AG09319 (cell line): ENCODE data around the gene GSDMA.

Experiments used
- DNase-seq: peaks from one replicate; pipeline ENCODE4 v3.0.0-alpha.2; 2010; ENCODE audit warnings: low read depth; ENCODE audit errors: extremely low read depth
- TF ChIP-seq, protein P1 (sequence below): IDR thresholded peaks from 2 replicates; pipeline ENCODE4 v1.5.1; 2011; ENCODE audit warnings: low read depth, mild to moderate bottlenecking, inconsistent platforms, low read length, moderate library complexity

GSDMA gene

DNA sequence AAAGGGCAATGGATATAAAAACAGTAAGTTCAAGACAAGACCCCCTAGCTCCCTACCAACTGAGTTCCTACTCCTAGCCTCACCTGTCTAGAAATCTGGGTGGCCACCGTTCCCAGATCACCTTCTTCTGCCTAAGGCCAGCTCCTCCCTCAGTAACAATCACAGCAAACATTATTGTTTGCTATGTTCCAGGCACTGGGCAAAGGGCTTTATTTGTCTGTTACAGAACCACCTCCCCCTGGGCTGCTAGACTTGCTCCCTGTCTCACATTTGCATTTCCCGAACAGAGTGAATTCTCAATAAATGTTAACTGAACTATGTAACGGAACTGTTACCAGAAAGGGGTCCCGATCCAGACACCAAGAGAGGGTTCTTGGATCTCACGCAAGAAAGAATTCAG lies 28.5 kb upstream of the GSDMA start:
- TF ChIP-seq, protein P1, sequence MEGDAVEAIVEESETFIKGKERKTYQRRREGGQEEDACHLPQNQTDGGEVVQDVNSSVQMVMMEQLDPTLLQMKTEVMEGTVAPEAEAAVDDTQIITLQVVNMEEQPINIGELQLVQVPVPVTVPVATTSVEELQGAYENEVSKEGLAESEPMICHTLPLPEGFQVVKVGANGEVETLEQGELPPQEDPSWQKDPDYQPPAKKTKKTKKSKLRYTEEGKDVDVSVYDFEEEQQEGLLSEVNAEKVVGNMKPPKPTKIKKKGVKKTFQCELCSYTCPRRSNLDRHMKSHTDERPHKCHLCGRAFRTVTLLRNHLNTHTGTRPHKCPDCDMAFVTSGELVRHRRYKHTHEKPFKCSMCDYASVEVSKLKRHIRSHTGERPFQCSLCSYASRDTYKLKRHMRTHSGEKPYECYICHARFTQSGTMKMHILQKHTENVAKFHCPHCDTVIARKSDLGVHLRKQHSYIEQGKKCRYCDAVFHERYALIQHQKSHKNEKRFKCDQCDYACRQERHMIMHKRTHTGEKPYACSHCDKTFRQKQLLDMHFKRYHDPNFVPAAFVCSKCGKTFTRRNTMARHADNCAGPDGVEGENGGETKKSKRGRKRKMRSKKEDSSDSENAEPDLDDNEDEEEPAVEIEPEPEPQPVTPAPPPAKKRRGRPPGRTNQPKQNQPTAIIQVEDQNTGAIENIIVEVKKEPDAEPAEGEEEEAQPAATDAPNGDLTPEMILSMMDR, result no peak

DNA sequence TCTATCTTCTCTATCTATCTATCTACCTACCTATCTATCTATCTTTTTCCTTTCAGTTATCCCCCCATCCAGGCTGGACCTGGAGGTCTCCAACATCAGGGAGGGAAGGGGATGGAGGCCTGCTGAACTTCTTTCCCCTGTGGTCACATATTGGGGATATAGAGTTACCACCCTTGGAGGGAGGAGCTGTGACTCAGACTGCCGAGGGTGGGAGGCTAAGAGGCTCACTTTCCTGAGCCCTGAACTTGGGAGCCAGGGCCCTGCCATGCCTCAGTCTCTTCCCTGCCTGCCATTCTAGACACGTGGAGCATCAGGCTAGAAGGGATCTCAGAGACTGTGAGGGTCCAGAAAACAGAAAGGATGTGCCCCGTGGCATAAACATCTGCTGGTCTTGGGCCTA lies 26.9 kb upstream of the GSDMA start:
- no peak for DNase-seq

More for the DNA sequence above, 28.5 kb upstream of the GSDMA start:
- no peak for DNase-seq

DNA sequence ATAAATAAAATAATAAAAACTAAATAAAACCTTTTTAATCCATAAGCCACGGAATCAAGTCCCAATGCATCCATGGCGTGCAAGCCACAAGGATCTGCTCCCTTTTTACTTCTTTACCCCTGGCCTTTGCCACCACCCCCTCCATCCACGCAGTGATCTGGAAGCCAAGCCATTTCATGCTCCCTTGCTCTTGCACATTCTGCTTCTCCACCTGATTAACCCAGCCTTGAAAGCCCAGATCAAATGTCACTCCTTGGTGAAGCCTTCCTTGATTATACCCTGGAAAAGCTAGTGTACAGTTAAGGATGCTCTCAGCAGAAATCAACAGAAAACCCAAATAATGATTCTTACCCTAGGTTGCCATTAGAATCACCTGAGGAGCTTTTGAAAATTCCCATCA lies 25.4 kb upstream of the GSDMA start:
- no peak for DNase-seq
- TF ChIP-seq, protein P1, result no peak

More for the DNA sequence above, 26.9 kb upstream of the GSDMA start:
- TF ChIP-seq, protein P1, result no peak

DNA sequence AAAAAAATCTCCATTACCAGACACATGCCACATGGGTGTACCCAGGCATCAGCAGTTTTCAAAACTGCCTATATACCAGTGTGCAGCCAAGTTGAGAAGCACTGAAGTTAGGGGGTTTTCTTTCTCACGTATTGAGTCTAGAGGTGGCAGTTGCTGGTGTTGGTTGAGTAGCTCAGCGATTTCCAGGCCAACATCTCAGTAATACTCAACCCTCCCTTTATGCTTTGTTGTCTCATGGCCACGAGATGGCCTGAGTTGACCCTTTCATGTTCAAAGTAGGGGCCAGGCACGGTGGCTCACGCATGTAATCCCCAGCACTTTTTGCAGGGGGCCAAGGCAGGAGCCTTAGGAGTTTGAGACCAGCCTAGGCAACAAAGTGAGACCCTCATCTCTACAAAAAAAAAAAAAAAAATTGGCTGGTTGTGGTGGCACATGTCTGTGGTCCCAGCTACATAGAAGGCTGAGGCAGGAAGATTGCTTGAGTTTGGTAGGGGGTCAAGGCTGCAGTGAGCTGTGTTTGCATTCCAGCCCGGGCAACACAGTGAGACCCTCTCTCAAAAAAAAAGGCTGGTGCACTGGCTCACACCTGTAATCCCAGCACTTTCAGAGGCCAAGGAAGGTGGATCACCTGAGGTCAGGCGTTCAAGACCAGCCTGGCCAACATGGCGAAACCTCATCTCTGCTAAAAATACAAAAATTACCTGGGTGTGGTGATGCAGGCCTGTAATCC lies 24.5 kb upstream of the GSDMA start:
- TF ChIP-seq, protein P1, result no peak
- DNase-seq, result no peak

DNA sequence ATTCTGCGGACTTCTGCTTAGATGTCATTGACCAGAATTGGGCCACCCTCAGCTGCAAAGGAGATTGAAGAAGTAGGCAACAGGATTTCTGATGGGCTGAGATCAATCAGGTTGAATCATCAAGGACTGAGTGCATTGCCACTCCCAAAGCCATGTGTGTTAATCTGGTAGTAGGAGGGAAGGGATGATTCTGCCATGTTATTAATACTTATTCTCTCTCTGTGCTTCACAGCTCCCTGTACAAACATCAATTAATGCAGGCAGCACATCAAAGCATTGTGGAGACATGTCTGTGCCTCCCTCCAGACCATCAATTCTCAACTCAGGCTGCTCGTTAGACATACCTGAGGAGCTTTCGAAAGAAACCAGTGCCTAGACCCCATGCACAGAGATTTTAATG lies 23.7 kb upstream of the GSDMA start:
- TF ChIP-seq, protein P1, result no peak
- no peak for DNase-seq

DNA sequence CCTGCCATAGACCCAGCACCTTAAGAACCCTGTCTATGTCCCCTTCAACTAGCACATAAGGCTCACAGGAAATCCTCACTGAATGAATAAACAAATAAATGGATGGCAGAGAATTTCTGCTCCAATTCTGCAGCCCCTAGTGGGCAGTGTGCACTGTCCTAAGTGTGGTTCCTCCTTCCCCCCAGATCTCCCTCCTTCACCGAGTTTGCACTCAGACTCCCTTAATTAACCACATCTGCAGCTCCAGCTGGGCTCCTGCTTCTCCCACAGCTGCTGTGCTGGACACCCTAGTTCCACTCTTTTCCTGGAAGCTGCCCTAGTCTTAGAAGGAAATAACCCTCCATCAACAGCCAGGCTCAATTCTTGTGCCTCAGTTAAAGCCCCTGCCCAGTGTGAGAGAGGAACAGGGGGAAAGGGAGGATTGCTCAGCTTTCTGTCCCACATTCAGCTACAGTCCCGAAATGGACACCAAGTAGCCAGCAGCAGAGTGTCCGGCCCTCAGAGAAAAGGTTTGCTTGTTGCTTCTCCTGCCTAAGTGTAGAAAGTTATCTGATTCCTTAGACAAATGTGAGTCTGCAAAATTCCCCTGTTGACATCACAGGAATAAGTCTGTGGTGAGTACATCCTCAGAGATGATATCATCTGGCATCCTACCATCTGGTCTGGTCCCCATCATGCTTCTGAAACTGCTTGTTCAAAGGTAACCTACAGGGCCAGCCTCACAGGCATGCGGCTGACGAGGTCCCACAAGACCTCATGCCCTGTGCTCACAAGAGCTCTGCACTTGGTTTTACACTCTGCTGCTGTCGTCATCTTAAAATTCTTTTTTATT lies 23.0 kb upstream of the GSDMA start:
- no peak for DNase-seq
- TF ChIP-seq, protein P1, result peak; percentile 74
